GM23338 (cell line): ENCODE results near the gene SYP. TPM values are rescaled to one million over a fixed set of nuclear protein-coding genes. Genes with fewer than 3 reads are reported as not detected.

Experiments
- ATAC-seq: fragments of 200-7000 bp; cut with Tn5 transposase; 3 replicates; pipeline ENCODE4 v1.9.1; 2020
- DNase-seq: peaks from one replicate; pipeline ENCODE4 v3.0.0-alpha.2; 2015; ENCODE audit warnings: low spot score
- H2AFZ ChIP-seq: fragments of 200-600 bp; sonication (generic); 2 replicates; pipeline ENCODE4 v1.8.0; 2016; ENCODE audit warnings: antibody characterized with exemption, mild to moderate bottlenecking, moderate library complexity
- H3F3A ChIP-seq: fragments of 200-600 bp; sonication (generic); replicated peaks from 2 replicates; pipeline ENCODE4 v1.8.0; 2017; ENCODE audit warnings: antibody characterized with exemption, mixed run types, low read depth
- H3K27ac ChIP-seq: fragments of 200-600 bp; sonication (generic); 2 replicates; pipeline ENCODE4 v1.6.1; 2016; ENCODE audit warnings: low read depth
- H3K27me3 ChIP-seq: fragments of 200-600 bp; sonication (generic); 2 replicates; pipeline ENCODE4 v1.8.0; 2016; ENCODE audit warnings: mild to moderate bottlenecking, mixed run types, moderate library complexity; ENCODE audit not compliant: insufficient read depth
- H3K36me3 ChIP-seq: fragments of 200-600 bp; sonication (generic); 2 replicates; pipeline ENCODE4 v1.8.0; 2016; ENCODE audit warnings: mild to moderate bottlenecking; ENCODE audit not compliant: insufficient read depth
- H3K4me1 ChIP-seq: fragments of 200-600 bp; sonication (generic); 2 replicates; pipeline ENCODE4 v1.8.0; 2016; ENCODE audit warnings: mild to moderate bottlenecking, moderate library complexity; ENCODE audit not compliant: insufficient read depth
- H3K4me2 ChIP-seq: fragments of 200-600 bp; sonication (generic); 2 replicates; pipeline ENCODE4 v1.7.1; 2017; ENCODE audit warnings: mixed run types
- H3K4me3 ChIP-seq: fragments of 200-600 bp; sonication (generic); 2 replicates; pipeline ENCODE4 v1.6.1; 2016; ENCODE audit warnings: mixed run types
- H3K79me2 ChIP-seq: fragments of 200-600 bp; sonication (generic); replicated peaks from 2 replicates; pipeline ENCODE4 v1.8.0; 2017; ENCODE audit warnings: mild to moderate bottlenecking; ENCODE audit not compliant: insufficient read depth
- H3K9me2 ChIP-seq: fragments of 200-600 bp; sonication (generic); 2 replicates; pipeline ENCODE4 v1.8.0; 2017; ENCODE audit not compliant: insufficient read depth
- H4K20me1 ChIP-seq: fragments of 200-600 bp; sonication (generic); replicated peaks from 2 replicates; pipeline ENCODE4 v1.8.0; 2017; ENCODE audit warnings: mild to moderate bottlenecking; ENCODE audit not compliant: insufficient read depth
- H3K27ac Mint-ChIP-seq: 2 replicates; pipeline ENCODE4 v1.8.0; 2020; ENCODE audit warnings: inconsistent platforms, mild to moderate bottlenecking, moderate library complexity, mixed read lengths
- H3K27me3 Mint-ChIP-seq: 3 replicates; pipeline ENCODE4 v1.8.0; 2022; ENCODE audit warnings: low read depth, mild to moderate bottlenecking, moderate library complexity, mixed read lengths, inconsistent platforms; ENCODE audit not compliant: insufficient read depth, poor library complexity
- H3K36me3 Mint-ChIP-seq: 3 replicates; pipeline ENCODE4 v1.8.0; 2021; ENCODE audit warnings: low read depth, mild to moderate bottlenecking, inconsistent platforms, moderate library complexity, mixed read lengths
- H3K4me1 Mint-ChIP-seq: 3 replicates; pipeline ENCODE4 v1.8.0; 2020; ENCODE audit warnings: mild to moderate bottlenecking, inconsistent platforms, mixed read lengths
- H3K4me3 Mint-ChIP-seq: 3 replicates; pipeline ENCODE4 v1.8.0; 2021; ENCODE audit warnings: moderate library complexity, mild to moderate bottlenecking, inconsistent platforms, mixed read lengths
- H3K9me3 Mint-ChIP-seq: 3 replicates; pipeline ENCODE4 v1.8.0; 2020; ENCODE audit warnings: moderate library complexity, mild to moderate bottlenecking, inconsistent platforms, mixed read lengths
- CREB1 ChIP-seq: fragments of 250-450 bp; sonication (Bioruptor Pico); IDR thresholded peaks from 2 replicates; pipeline ENCODE4 v1.5.0; 2020; ENCODE audit warnings: low read depth, mild to moderate bottlenecking, moderate library complexity
- CTCF ChIP-seq, 2 experiments: fragments of 200-600 bp in 1 of 2; sonication (generic) in 1 of 2; conservative IDR thresholded peaks; 2 replicates each; pipeline versions ENCODE4 v1.5.1 to v1.6.1; 2016 to 2017; ENCODE audit warnings: antibody characterized with exemption in 2 of 2, low read depth in 2 of 2, mild to moderate bottlenecking in 2 of 2, moderate library complexity in 1 of 2
- JUNB ChIP-seq: IDR thresholded peaks from one replicate; pipeline ENCODE4 v1.6.1; 2016; ENCODE audit warnings: antibody characterized with exemption; ENCODE audit not compliant: unreplicated experiment
- NANOG ChIP-seq: IDR thresholded peaks from 2 replicates; pipeline ENCODE4 v1.6.1; 2016; ENCODE audit warnings: antibody characterized with exemption, borderline replicate concordance
- STAT1 ChIP-seq: IDR thresholded peaks from one replicate; pipeline ENCODE4 v1.6.1; 2016; ENCODE audit warnings: antibody characterized with exemption; ENCODE audit not compliant: unreplicated experiment
- ZNF114 ChIP-seq: fragments of 250-450 bp; sonication (Bioruptor Pico); IDR thresholded peaks from 2 replicates; pipeline ENCODE4 v1.5.0; 2020; ENCODE audit warnings: mild to moderate bottlenecking, moderate library complexity
- ZNF331 ChIP-seq: fragments of 250-450 bp; sonication (Bioruptor Pico); IDR thresholded peaks from 2 replicates; pipeline ENCODE4 v1.5.0; 2020; ENCODE audit warnings: low read depth, mild to moderate bottlenecking, moderate library complexity
- ZNF462 ChIP-seq: fragments of 250-450 bp; sonication (Bioruptor Pico); IDR thresholded peaks from 2 replicates; pipeline ENCODE4 v1.5.0; 2020; ENCODE audit warnings: mild to moderate bottlenecking, moderate library complexity
- polyA plus RNA-seq: library from polyadenylated mRNA; unstranded; fragments of >200 nt; fragmentation: Nextera tagmentation; extraction: Ambion mirVana; gene quantifications from 2 replicates; pipeline ENCODE4 v1.2.1, GENCODE V29; 2016
- total RNA-seq: library from RNA; depleted of rRNA; stranded (reverse); fragments of >200 nt; shearing (Covaris generic); gene quantifications from 2 replicates; pipeline ENCODE4 v1.2.3, GENCODE V29; 2014

The SYP gene
- total and polyA plus RNA-seq, 2 experiments from 2014 or later: 3.7 to 9.1 TPM

- TF ChIP-seq ZNF462 (CRISPR knock-in tag) (no peak), CTCF (conservative IDR thresholded peaks at IDR 0.05; ENCODE audit: low read depth in 2 of 2) (no peak), ZNF331 (CRISPR knock-in tag) (no peak), NANOG (no peak), ZNF114 (CRISPR knock-in tag) (no peak), CREB1 (CRISPR knock-in tag) (no peak), JUNB (no peak)
Observed at GRCh38 chrX:49244207-49244606, 44.2 kb upstream of the SYP start (continued).

GRCh38 chrX:49243166-49243565 is 43.2 kb upstream of the SYP start:
- Mint-ChIP-seq H3K4me3 (no peak overlapping the region), H3K36me3 (peaks cover 2% of the 10 kb centered on the region; the same call in 1 of the 3 replicates), H3K27me3 (peaks cover 5% of the 10 kb centered on the region), H3K4me1 (no peaks in the 10 kb centered on the region), H3K9me3 (no peaks in the 10 kb centered on the region; the same call in 2 of the 3 replicates), H3K27ac (no peak overlapping the region)
- Histone ChIP-seq H3K4me2 (no peak overlapping the region), H3K4me1 (no peaks in the 10 kb centered on the region), H3K27me3 (no peaks in the 10 kb centered on the region), H2AFZ (no peak overlapping the region), H3K36me3 (no peaks in the 10 kb centered on the region), H3K27ac (no peak overlapping the region), H3K4me3 (no peak overlapping the region), H3F3A (no peaks in the 10 kb centered on the region), H4K20me1 (no peaks in the 10 kb centered on the region), H3K9me2 (no peaks in the 10 kb centered on the region), H3K79me2 (no peaks in the 10 kb centered on the region)
- ATAC-seq (no peak), DNase-seq (no peak)
- no peak for TF ChIP-seq ZNF462 (CRISPR knock-in tag)
- no peak for TF ChIP-seq STAT1
